Gastroesophageal sphincter (tissue), 4 donors: ENCODE data around the gene LSMEM2. TPM values are rescaled to one million over a fixed set of nuclear protein-coding genes. Genes with fewer than 3 reads are reported as not detected.
A peak's percentile ranks its signal among the peaks of the same experiment; 100 is the strongest.
"Not testable (repeated sequence)": the region's sequence is repeated elsewhere in the genome, so short reads cannot be mapped to it uniquely, and the experiment has no call there.

ENCODE experiments used
- ATAC-seq: fragments of 150-250 bp; one replicate; pipeline ENCODE4 v1.9.1; 2016; ENCODE audit warnings: mild to moderate bottlenecking, moderate library complexity
- H3K27ac ChIP-seq, 4 donors: fragments of 200-600 bp; sonication (generic) in 3 of 4; 1 replicate in 3 of 4; 2 replicates in 1 of 4; pipeline ENCODE4 v1.5.1; 2016 to 2019
- H3K27me3 ChIP-seq: fragments of 200-600 bp; sonication (generic); one replicate; pipeline ENCODE4 v1.5.1; 2019
- H3K36me3 ChIP-seq, 2 donors: fragments of 200-600 bp; sonication (generic); one replicate each; pipeline ENCODE4 v1.5.1; 2019; ENCODE audit warnings: control low read depth in 1 of 2
- H3K4me1 ChIP-seq, 3 donors: fragments of 200-600 bp; sonication (generic); 1 replicate in 2 of 3; 2 replicates in 1 of 3; pipeline ENCODE4 v1.5.1; 2016 to 2019; ENCODE audit warnings: control low read depth in 2 of 3
- H3K4me3 ChIP-seq, 2 donors: fragments of 200-600 bp; sonication (generic); one replicate each; pipeline ENCODE4 v1.5.1; 2019; ENCODE audit warnings: mild to moderate bottlenecking in 1 of 2, moderate library complexity in 1 of 2
- H3K9me3 ChIP-seq, 3 donors: fragments of 200-600 bp; sonication (generic); one replicate each; pipeline ENCODE4 v1.5.1; 2017 to 2019; ENCODE audit warnings: control low read depth in 2 of 3
- CTCF ChIP-seq, 4 experiments: fragments of 200-600 bp in 2 of 4; fragments of 450-650 bp in 2 of 4; sonication (generic) in 1 of 4; IDR thresholded peaks; one replicate each; pipeline ENCODE4 v1.5.1; 2017 to 2019; ENCODE audit warnings: antibody characterized with exemption in 4 of 4, mild to moderate bottlenecking in 2 of 4, moderate library complexity in 2 of 4
- EP300 ChIP-seq: sonication (generic); formaldehyde crosslinking; IDR thresholded peaks from one replicate; pipeline ENCODE4 v1.6.1; 2017; ENCODE audit warnings: antibody characterized with exemption, mild to moderate bottlenecking
- POLR2A ChIP-seq, 2 donors: fragments of 450-650 bp; IDR thresholded peaks; one replicate each; pipeline ENCODE4 v1.6.1; 2017; ENCODE audit warnings: antibody characterized with exemption in 2 of 2, mild to moderate bottlenecking in 2 of 2, moderate library complexity in 1 of 2
- POLR2AphosphoS5 ChIP-seq: sonication (generic); formaldehyde crosslinking; IDR thresholded peaks from one replicate; pipeline ENCODE4 v1.6.1; 2017; ENCODE audit warnings: antibody characterized with exemption
- WGBS, 2 donors: methylation state at CpG; one replicate each; pipeline ENCODE4 v1.1.5; 2018; ENCODE audit warnings: low coverage in 1 of 2; 5-methylcytosine and 5-hydroxymethylcytosine counted together
- total RNA-seq, 4 donors: library from RNA; depleted of rRNA; stranded (reverse); fragments of >200 nt; gene quantifications; one replicate each; pipeline ENCODE4 v1.1.0, GENCODE V29; 2016

The LSMEM2 gene
- total RNA-seq, 4 donors from 2014 or later: not detected

- ATAC-seq: no peak
- Histone ChIP-seq H3K36me3 (peaks cover 0 to 2% of the 10 kb centered on the region in 2 donors), H3K27ac (peak overlapping the region in 3 of 4 donors; percentile 69 to 92 (median 82)), H3K9me3 (no peaks in the 10 kb centered on the region), H3K27me3 (no peaks in the 10 kb centered on the region), H3K4me1 (peaks cover 0 to 54% (median 26%) of the 10 kb centered on the region in 3 donors), H3K4me3 (peak overlapping the region in 1 of 2 donors; percentile 36)
- TF ChIP-seq EP300: no peak
- no peak for TF ChIP-seq POLR2A (IDR thresholded peaks at IDR 0.05)
- no peak for TF ChIP-seq POLR2AphosphoS5
- no peak for TF ChIP-seq CTCF (IDR thresholded peaks at IDR 0.05)
- WGBS, 2 donors: 91% methylated on average over 6 of the region's 32 CpGs; no CpG with 5 or more reads in 1 of the 2 donors
Measured at GRCh38 chr3:50302095-50303012, 23.5 kb downstream of the LSMEM2 start.

DNA sequence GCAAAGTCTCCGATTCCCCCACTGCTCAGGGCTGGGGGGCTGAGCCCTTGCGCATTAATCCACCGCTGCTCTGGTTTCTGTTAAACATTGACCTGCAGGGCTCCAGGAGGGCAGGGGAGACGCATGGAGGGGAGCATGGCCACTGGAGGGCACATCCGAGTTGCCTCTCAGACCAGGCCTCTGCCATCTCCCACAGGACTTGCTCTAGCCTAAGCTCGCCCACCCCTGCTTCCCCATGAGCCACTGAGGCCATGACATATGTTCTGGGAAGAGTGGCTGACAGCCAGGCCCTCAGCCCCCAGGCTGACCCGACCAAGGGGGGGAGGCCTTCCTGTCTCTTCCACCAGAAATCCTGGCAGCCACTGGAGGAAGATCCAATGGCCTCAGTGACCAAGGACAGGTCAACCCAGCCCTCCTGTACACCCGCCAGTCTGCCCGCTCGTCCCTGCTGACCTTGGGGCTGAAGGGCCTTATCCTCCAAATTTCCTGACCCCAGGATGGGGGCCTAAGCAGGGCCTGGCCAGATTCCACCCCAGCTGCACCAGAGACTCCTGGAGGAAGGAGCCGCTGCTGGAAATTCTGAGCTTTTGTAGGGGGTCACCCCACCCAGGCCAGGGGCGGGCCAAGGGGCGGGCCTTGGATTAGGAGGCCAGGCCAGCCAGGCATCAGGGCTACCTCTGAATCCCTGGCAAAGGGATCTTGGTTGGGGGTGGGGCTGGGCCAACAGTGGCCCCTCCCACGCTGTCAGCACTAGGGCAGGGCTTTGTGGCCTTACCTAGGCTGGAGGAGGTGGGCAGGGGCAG, 24.3 kb downstream of the LSMEM2 start, which contains the start of gene HYAL1:
HYAL1 (minus strand) TSS at position 562 of the 803 bp plus-strand sequence. CDS start 618 bp downstream, outside the sequence.
- Histone ChIP-seq H3K27ac (peak within 1 kb of the TSS in 3 of 4 donors; percentile 69 to 92 (median 82)), H3K4me3 (peak within 1 kb of the TSS in 1 of 2 donors; percentile 36), H3K27me3 (no peaks in the 10 kb centered on the region), H3K9me3 (no peaks in the 10 kb centered on the region), H3K36me3 (no peaks in the 10 kb centered on the region), H3K4me1 (peaks cover 0 to 45% (median 24%) of the 10 kb centered on the region in 3 donors)
- 33% methylated on average over 2 of the region's 14 CpGs; no CpG with 5 or more reads in 1 of the 2 donors for WGBS, 2 donors
- peak; percentile 20 for ATAC-seq
- TF ChIP-seq POLR2A (IDR thresholded peaks at IDR 0.05) (no peak), EP300 (no peak), CTCF (IDR thresholded peaks at IDR 0.05) (peak in 1 of 4 experiments; percentile 30)

DNA sequence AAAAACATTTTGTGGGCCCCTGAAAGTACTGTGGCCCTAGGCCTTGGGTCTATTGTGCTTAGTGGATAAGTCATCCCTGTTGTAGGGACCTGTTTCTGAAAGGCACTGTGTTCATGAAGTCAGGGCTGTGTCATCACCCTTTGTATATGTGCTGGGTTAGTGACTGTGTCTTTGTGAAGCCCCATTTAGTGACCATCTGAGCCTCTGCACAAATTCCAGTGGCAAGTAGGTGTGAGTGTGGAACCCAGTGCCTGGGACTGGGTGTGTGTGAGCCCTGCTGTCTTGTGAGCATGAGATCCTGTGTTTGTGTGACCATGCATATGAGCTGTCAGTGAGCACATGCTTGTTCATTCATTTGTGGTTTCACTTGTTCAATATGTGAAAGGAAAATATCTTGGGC, 25.7 kb downstream of the LSMEM2 start:
- Histone ChIP-seq H3K36me3 (peaks cover 0 to 3% of the 10 kb centered on the region in 2 donors), H3K27ac (no peak overlapping the region), H3K9me3 (no peaks in the 10 kb centered on the region), H3K27me3 (no peaks in the 10 kb centered on the region), H3K4me3 (no peak overlapping the region), H3K4me1 (peaks cover 0 to 37% (median 19%) of the 10 kb centered on the region in 3 donors)
- no peak for ATAC-seq
- TF ChIP-seq EP300: no peak

DNA sequence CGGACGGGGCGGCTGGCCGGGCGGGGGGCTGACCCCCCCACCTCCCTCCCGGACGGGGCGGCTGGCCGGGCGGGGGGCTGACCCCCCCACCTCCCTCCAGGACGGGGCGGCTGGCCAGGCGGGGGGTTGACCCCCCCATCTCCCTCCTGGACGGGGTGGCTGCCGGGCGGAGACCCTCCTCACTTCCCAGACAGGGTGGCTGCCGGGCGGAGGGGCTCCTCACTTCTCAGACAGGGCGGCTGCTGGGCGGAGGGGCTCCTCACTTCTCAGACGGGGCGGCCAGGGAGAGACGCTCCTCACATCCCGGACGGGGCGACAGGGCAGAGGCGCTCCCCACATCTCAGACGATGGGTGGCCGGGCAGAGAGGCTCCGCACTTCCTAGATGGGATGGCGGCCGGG, 33.2 kb downstream of the LSMEM2 start:
- ATAC-seq, H3K4me1 ChIP-seq, H3K4me3 ChIP-seq, H3K9me3 ChIP-seq, H3K27ac ChIP-seq, H3K27me3 ChIP-seq: not testable (repeated sequence)
- H3K36me3 ChIP-seq: peaks cover 0 to 30% of the 10 kb centered on the region in 2 donors
- WGBS, 2 donors: no CpG with 5 or more reads among the region's 32 CpGs

DNA sequence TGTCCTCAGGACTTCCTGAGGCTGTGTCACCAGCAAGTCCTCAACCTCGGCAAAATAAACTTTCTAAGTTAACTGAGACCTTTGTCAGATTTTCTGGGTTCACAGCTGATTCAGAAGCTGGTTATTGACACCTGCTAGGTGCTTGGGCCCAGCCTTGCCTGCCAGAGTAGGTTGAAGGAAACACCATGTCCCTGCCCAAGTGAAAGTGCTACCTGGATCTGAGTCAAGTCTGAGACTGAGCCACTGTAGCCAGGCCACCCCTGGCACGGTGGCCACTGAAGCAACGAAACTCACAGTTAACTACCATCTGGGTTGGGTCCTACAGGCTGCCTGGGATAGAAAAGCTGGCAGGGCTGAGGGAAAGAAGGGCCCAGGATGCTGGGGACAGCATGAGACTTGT, 35.5 kb downstream of the LSMEM2 start:
- 83 to 88% methylated on average over 1 to 2 of the region's 3 CpGs for WGBS, 2 donors
- Histone ChIP-seq H3K4me1 (peaks cover 0 to 31% (median 15%) of the 10 kb centered on the region in 3 donors), H3K27ac (peak overlapping the region in 2 of 4 donors; percentile 11 to 35), H3K36me3 (peaks cover 0 to 53% of the 10 kb centered on the region in 2 donors), H3K9me3 (no peaks in the 10 kb centered on the region), H3K4me3 (no peak overlapping the region), H3K27me3 (no peaks in the 10 kb centered on the region)
- ATAC-seq: no peak
- no peak for TF ChIP-seq EP300
- TF ChIP-seq CTCF (IDR thresholded peaks at IDR 0.05): no peak
